Kidney (tissue), 14 donors: Measurements from ENCODE around the gene SLC66A1. TPM values are rescaled to one million over a fixed set of nuclear protein-coding genes. Genes with fewer than 3 reads are reported as not detected.
"Not testable (repeated sequence)": the region's sequence is repeated elsewhere in the genome, so short reads cannot be mapped to it uniquely, and the experiment has no call there.

ENCODE experiments used
- DNase-seq, 5 donors: peaks; one replicate each; pipeline ENCODE4 v3.0.0-alpha.2; 2013 to 2020
- FAIRE-seq: peaks from 2 replicates; lab custom pipeline; 2012; peaks lifted over from hg19 to GRCh38; lab: Jason Lieb, UNC
- H3K27ac ChIP-seq, 2 donors: one replicate each; pipeline ENCODE4 v1.7.0; 2013; ENCODE audit warnings: low read depth in 2 of 2, low read length in 2 of 2, inconsistent platforms in 1 of 2
- H3K27me3 ChIP-seq: one replicate; pipeline ENCODE4 v1.7.1; 2013; ENCODE audit warnings: low read length, inconsistent platforms; ENCODE audit not compliant: control insufficient read depth, insufficient read depth
- H3K36me3 ChIP-seq, 3 donors: one replicate each; pipeline versions ENCODE4 v1.7.0 to v1.7.1; 2013; ENCODE audit warnings: low read length in 3 of 3, control low read depth in 1 of 3, inconsistent platforms in 1 of 3; ENCODE audit not compliant: insufficient read depth in 3 of 3, control insufficient read depth in 2 of 3
- H3K4me1 ChIP-seq, 3 donors: one replicate each; pipeline versions ENCODE4 v1.7.0 to v1.7.1; 2013; ENCODE audit warnings: low read length in 3 of 3, inconsistent platforms in 1 of 3, low read depth in 1 of 3; ENCODE audit not compliant: control insufficient read depth in 2 of 3, insufficient read depth in 2 of 3
- H3K4me3 ChIP-seq, 3 donors: one replicate each; pipeline versions ENCODE4 v1.7.0 to v1.8.1; 2013; ENCODE audit warnings: low read length in 3 of 3, control low read depth in 1 of 3, inconsistent platforms in 1 of 3
- H3K9ac ChIP-seq, 3 donors: one replicate each; pipeline versions ENCODE4 v1.7.0 to v1.7.1; 2013; ENCODE audit warnings: low read length in 3 of 3, control low read depth in 1 of 3, inconsistent platforms in 1 of 3
- H3K9me3 ChIP-seq, 3 donors: one replicate each; pipeline versions ENCODE4 v1.7.0 to v1.7.1; 2013; ENCODE audit warnings: low read length in 3 of 3, control low read depth in 1 of 3, inconsistent platforms in 1 of 3; ENCODE audit not compliant: control insufficient read depth in 2 of 3, insufficient read depth in 1 of 3
- CTCF ChIP-seq: IDR thresholded peaks from 3 replicates; pipeline ENCODE4 v1.5.1; 2012; ENCODE audit warnings: mild to moderate bottlenecking, moderate library complexity, borderline replicate concordance; ENCODE audit not compliant: insufficient read depth; ENCODE audit errors: extremely low read depth
- intact Hi-C: fragments of 100-400 bp; cut with DNase I; formaldehyde crosslinking; loops from one replicate; pipeline ENCODE4 v1.11.1; 2022
- polyA plus RNA-seq: library from polyadenylated mRNA; stranded (reverse); fragments of 350-450 nt; fragmentation: Illumina TruSeq; extraction: RNeasy Lipid Tissue Mini Kit (QIAGEN cat#74804); gene quantifications from one replicate; pipeline ENCODE4 v1.2.3, GENCODE V29; 2014; ENCODE audit warnings: low read depth, low replicate concordance; ENCODE audit not compliant: insufficient read depth
- total RNA-seq: library from RNA; stranded (reverse); fragmentation: NEBNext Ultra II Directional; extraction: Animal tissue kit (Norgen Biotek cat#: 25700); gene quantifications from one replicate; pipeline ENCODE4 v1.2.1, GENCODE V29; 2021
- donor health status: control.
- donor health status: control.
- donor health status: control.
- donor health status: control.
- donor health status: control.
- donor health status: DM: yes; HTN: yes; CAD: no.
- donor health status: Normal renal cell carcinoma (clear cell type).

The SLC66A1 gene
- total and polyA plus RNA-seq, 2 donors from 2014 or later: 12.2 to 14.7 TPM

- no peak for FAIRE-seq
- H3K27me3 ChIP-seq: peaks cover 5% of the 10 kb centered on the region
Measured at GRCh38 chr1:19274636-19275035, 37.5 kb upstream of the SLC66A1 start.

GRCh38 chr1:19283891-19284290, 28.2 kb upstream of the SLC66A1 start:
- Histone ChIP-seq H3K36me3 (peaks cover 0 to 6% (median 5%) of the 10 kb centered on the region in 3 donors), H3K4me1 (peaks cover 0 to 1% (median 0%) of the 10 kb centered on the region in 3 donors), H3K9ac (no peak overlapping the region), H3K4me3 (no peak overlapping the region), H3K27ac (no peak overlapping the region), H3K27me3 (no peaks in the 10 kb centered on the region), H3K9me3 (no peaks in the 10 kb centered on the region)
- FAIRE-seq: no peak
- TF ChIP-seq CTCF: no peak
- intact Hi-C loops: no loop called here
- DNase-seq: no peak

More at GRCh38 chr1:19274636-19275035, 37.5 kb upstream of the SLC66A1 start:
- H3K9ac ChIP-seq: no peak overlapping the region
- H3K27ac ChIP-seq: no peak overlapping the region
- no peak for DNase-seq
- H3K4me3 ChIP-seq: no peak overlapping the region
- intact Hi-C loops: no loop called here
- H3K9me3 ChIP-seq: no peaks in the 10 kb centered on the region
- H3K36me3 ChIP-seq: no peaks in the 10 kb centered on the region
- H3K4me1 ChIP-seq: peaks cover 0 to 4% (median 4%) of the 10 kb centered on the region in 3 donors
- no peak for TF ChIP-seq CTCF

- no peak overlapping the region for H3K4me3 ChIP-seq
- no peak overlapping the region for H3K27ac ChIP-seq
- H3K9me3 ChIP-seq: no peaks in the 10 kb centered on the region
- peaks cover 0 to 4% (median 3%) of the 10 kb centered on the region in 3 donors for H3K4me1 ChIP-seq
- no peaks in the 10 kb centered on the region for H3K27me3 ChIP-seq
- no peak for FAIRE-seq
- H3K9ac ChIP-seq: no peak overlapping the region
- no peak for TF ChIP-seq CTCF
- H3K36me3 ChIP-seq: peaks cover 0 to 6% (median 5%) of the 10 kb centered on the region in 3 donors
- no peak for DNase-seq
- intact Hi-C loops: no loop called here
Measured at GRCh38 chr1:19284881-19285280, 27.2 kb upstream of the SLC66A1 start.

GRCh38 chr1:19285366-19285765, 26.8 kb upstream of the SLC66A1 start:
- FAIRE-seq, H3K27ac ChIP-seq, H3K9me3 ChIP-seq, H3K36me3 ChIP-seq, intact Hi-C loops, H3K27me3 ChIP-seq, H3K4me1 ChIP-seq, H3K4me3 ChIP-seq, H3K9ac ChIP-seq, DNase-seq: not testable (repeated sequence)

GRCh38 chr1:19285807-19286206, 26.3 kb upstream of the SLC66A1 start:
- H3K4me1 ChIP-seq, intact Hi-C loops, H3K9me3 ChIP-seq, H3K4me3 ChIP-seq, FAIRE-seq, H3K27me3 ChIP-seq, DNase-seq, H3K27ac ChIP-seq, H3K36me3 ChIP-seq, H3K9ac ChIP-seq: not testable (repeated sequence)
